Activated CD8-positive, alpha-beta T cell treated with anti-CD3 and anti-CD28 coated beads, Interleukin-2, amount 10 ng/mL, durations not matched to agents 7 days and 5 days (primary cell): Measurements from ENCODE around the gene GATA5. TPM values are rescaled to one million over a fixed set of nuclear protein-coding genes. Genes with fewer than 3 reads are reported as not detected.
"Not testable (repeated sequence)": the region's sequence is repeated elsewhere in the genome, so short reads cannot be mapped to it uniquely, and the experiment has no call there.

Experiments
- ATAC-seq: fragments of 150-1000 bp; cut with Tn5 transposase; one replicate; pipeline ENCODE4 v1.10.0; 2021; ENCODE audit warnings: moderate library complexity
- CTCF ChIA-PET: fragments of 350-600 bp; sonication (Branson Sonifier 250); formaldehyde crosslinking; loops from one replicate; lab custom pipeline; 2021; ENCODE audit warnings: antibody characterized with exemption; lab: Charles Lee
- POLR2A ChIA-PET: fragments of 350-600 bp; sonication (Branson Sonifier 250); formaldehyde crosslinking; loops from one replicate; lab custom pipeline; 2021; ENCODE audit warnings: antibody characterized with exemption; lab: Charles Lee
- DNase-seq: peaks from one replicate; pipeline ENCODE4 v3.0.0-alpha.2; 2020
- H3K27ac Mint-ChIP-seq: one replicate; pipeline ENCODE4 v1.8.0; 2021; ENCODE audit warnings: mild to moderate bottlenecking, mixed read lengths
- H3K27me3 Mint-ChIP-seq: one replicate; pipeline ENCODE4 v1.8.0; 2021; ENCODE audit warnings: low read depth, mixed read lengths
- H3K36me3 Mint-ChIP-seq: one replicate; pipeline ENCODE4 v1.8.0; 2021; ENCODE audit warnings: low read depth, mixed read lengths
- H3K4me1 Mint-ChIP-seq: one replicate; pipeline ENCODE4 v1.8.0; 2021; ENCODE audit warnings: low read depth, mixed read lengths
- H3K4me3 Mint-ChIP-seq: one replicate; pipeline ENCODE4 v1.8.0; 2021; ENCODE audit warnings: mild to moderate bottlenecking, mixed read lengths
- H3K9me3 Mint-ChIP-seq: one replicate; pipeline ENCODE4 v1.8.0; 2022; ENCODE audit warnings: mixed read lengths; ENCODE audit not compliant: insufficient read depth
- total RNA-seq, 2 experiments: library from RNA; stranded (reverse); gene quantifications; one replicate each; pipeline ENCODE4 v1.2.3, GENCODE V29; 2021

GATA5 gene
- total RNA-seq, 2 experiments from 2014 or later: not detected

GRCh38 chr20:62429455-62430310, 46.1 kb downstream of the GATA5 start:
- CTCF ChIA-PET: no interaction called here
- ATAC-seq (no peak), DNase-seq (no peak)
- Mint-ChIP-seq H3K36me3 (no peaks in the 10 kb centered on the region), H3K4me1 (no peaks in the 10 kb centered on the region), H3K9me3 (no peaks in the 10 kb centered on the region), H3K27me3 (peaks cover 14% of the 10 kb centered on the region), H3K4me3 (no peak overlapping the region), H3K27ac (no peak overlapping the region)
- POLR2A ChIA-PET: no interaction called here

GRCh38 chr20:62428396-62429295, 47.1 kb downstream of the GATA5 start:
- ChIA-PET CTCF (no interaction called here), POLR2A (no interaction called here)
- ATAC-seq: no peak

DNA sequence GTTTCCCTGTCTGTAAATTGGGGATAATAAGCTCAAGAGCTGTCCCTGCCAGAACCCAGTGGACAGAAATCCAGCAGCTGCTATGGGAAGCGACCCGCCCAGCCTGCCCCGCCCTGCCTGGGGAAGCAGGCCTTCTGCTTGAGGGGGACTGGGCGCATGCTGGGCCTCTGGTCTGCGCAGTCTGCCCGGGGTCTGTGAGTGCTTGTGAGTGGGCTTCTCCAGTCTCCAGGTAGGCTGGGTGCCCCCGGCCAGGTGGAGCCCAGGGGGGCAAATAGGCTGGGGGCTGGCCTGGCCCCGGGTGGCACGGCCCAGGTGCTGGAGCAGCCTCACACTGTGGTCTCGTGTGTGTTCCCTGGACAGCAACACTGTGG, 47.8 kb downstream of the GATA5 start:
- no peak for ATAC-seq
- Mint-ChIP-seq H3K4me3 (no peak overlapping the region), H3K9me3 (no peaks in the 10 kb centered on the region), H3K27ac (no peak overlapping the region), H3K36me3 (no peaks in the 10 kb centered on the region), H3K4me1 (no peaks in the 10 kb centered on the region), H3K27me3 (peaks cover 2% of the 10 kb centered on the region)
- ChIA-PET CTCF (no interaction called here), POLR2A (no interaction called here)
- DNase-seq: no peak

More at GRCh38 chr20:62428396-62429295, 47.1 kb downstream of the GATA5 start:
- Mint-ChIP-seq H3K4me1 (no peaks in the 10 kb centered on the region), H3K27me3 (peaks cover 5% of the 10 kb centered on the region), H3K4me3 (no peak overlapping the region), H3K36me3 (no peaks in the 10 kb centered on the region), H3K27ac (no peak overlapping the region), H3K9me3 (no peaks in the 10 kb centered on the region)
- no peak for DNase-seq

- no peak for ATAC-seq
- H3K27me3 Mint-ChIP-seq: no peaks in the 10 kb centered on the region
Observed at GRCh38 chr20:62427172-62428001, 48.4 kb downstream of the GATA5 start, which contains the start of gene RBBP8NL. Gene RBBP8NL (minus strand): TSS chr20:62427539. CDS start chr20:62419647, 7,892 bp downstream.

GRCh38 chr20:62426699-62427131, 49.1 kb downstream of the GATA5 start:
- DNase-seq (no peak), ATAC-seq (no peak)
- no peak overlapping the region for H3K4me3 Mint-ChIP-seq
- H3K36me3 Mint-ChIP-seq: no peaks in the 10 kb centered on the region
- H3K27ac Mint-ChIP-seq: no peak overlapping the region
- H3K4me1 Mint-ChIP-seq: no peaks in the 10 kb centered on the region
- H3K27me3 Mint-ChIP-seq: no peaks in the 10 kb centered on the region
- POLR2A ChIA-PET: no interaction called here
- CTCF ChIA-PET: no interaction called here
- H3K9me3 Mint-ChIP-seq: no peaks in the 10 kb centered on the region

More at GRCh38 chr20:62427172-62428001, 48.4 kb downstream of the GATA5 start, which contains the start of gene RBBP8NL:
- ChIA-PET POLR2A (no interaction called here), CTCF (no interaction called here)
- Mint-ChIP-seq H3K4me1 (no peaks in the 10 kb centered on the region), H3K36me3 (no peaks in the 10 kb centered on the region), H3K27ac (no peak within 1 kb of the TSS), H3K9me3 (no peaks in the 10 kb centered on the region), H3K4me3 (no peak within 1 kb of the TSS)
- no peak for DNase-seq

DNA sequence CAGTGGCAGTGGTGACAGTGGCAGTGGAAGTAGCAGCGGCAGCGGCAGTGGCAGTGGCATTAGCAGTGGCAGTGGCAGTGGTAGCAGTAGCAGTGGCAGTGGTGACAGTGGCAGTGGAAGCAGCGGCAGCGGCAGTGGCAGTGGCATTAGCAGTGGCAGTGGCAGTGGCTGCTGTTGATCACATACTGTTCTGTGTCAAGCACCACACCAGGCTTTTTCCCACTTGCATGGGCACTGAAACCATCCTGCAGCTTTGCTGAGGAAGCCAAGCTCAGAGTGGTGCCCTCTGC, 49.8 kb downstream of the GATA5 start:
- ATAC-seq, POLR2A ChIA-PET, H3K27ac Mint-ChIP-seq, CTCF ChIA-PET, H3K4me3 Mint-ChIP-seq, H3K27me3 Mint-ChIP-seq, H3K4me1 Mint-ChIP-seq, DNase-seq, H3K36me3 Mint-ChIP-seq, H3K9me3 Mint-ChIP-seq: not testable (repeated sequence)

- H3K27ac Mint-ChIP-seq: no peak overlapping the region
- H3K9me3 Mint-ChIP-seq: no peaks in the 10 kb centered on the region
- no peak overlapping the region for H3K4me3 Mint-ChIP-seq
- CTCF ChIA-PET: no interaction called here
- H3K36me3 Mint-ChIP-seq: no peaks in the 10 kb centered on the region
- POLR2A ChIA-PET: no interaction called here
- no peaks in the 10 kb centered on the region for H3K27me3 Mint-ChIP-seq
- ATAC-seq: no peak
- no peaks in the 10 kb centered on the region for H3K4me1 Mint-ChIP-seq
- DNase-seq: no peak
Observed at GRCh38 chr20:62425281-62426058, 50.3 kb downstream of the GATA5 start.

GRCh38 chr20:62424249-62425107, 51.3 kb downstream of the GATA5 start:
- Mint-ChIP-seq H3K27ac (no peak overlapping the region), H3K4me3 (no peak overlapping the region), H3K4me1 (no peaks in the 10 kb centered on the region), H3K9me3 (no peaks in the 10 kb centered on the region), H3K36me3 (no peaks in the 10 kb centered on the region), H3K27me3 (no peaks in the 10 kb centered on the region)
- ATAC-seq: no peak
- ChIA-PET CTCF (no interaction called here), POLR2A (no interaction called here)
- DNase-seq: no peak

DNA sequence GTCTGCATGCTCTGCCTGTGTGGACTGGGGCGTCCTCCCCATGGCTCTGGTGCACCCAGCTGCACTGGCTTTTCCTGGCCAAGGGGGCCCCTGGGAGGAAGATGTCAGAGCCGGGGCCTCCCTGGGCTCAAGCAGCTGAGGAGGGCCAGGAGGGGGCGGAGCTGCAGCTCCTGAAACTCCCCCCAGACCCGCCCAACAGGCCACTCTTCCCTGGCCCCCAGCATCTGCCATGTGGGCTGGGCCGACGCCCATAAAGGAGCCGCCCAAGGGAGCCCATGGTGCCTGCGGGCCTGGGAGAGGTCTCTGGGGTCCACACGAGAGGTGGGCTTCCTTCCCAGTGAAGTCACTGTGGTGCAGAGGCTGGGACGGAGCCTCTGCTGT, 52.5 kb downstream of the GATA5 start:
- Mint-ChIP-seq H3K4me1 (no peaks in the 10 kb centered on the region), H3K27me3 (no peaks in the 10 kb centered on the region), H3K36me3 (no peaks in the 10 kb centered on the region), H3K4me3 (no peak overlapping the region), H3K27ac (no peak overlapping the region), H3K9me3 (no peaks in the 10 kb centered on the region)
- ATAC-seq (no peak), DNase-seq (no peak)
- ChIA-PET CTCF (no interaction called here), POLR2A (no interaction called here)

GRCh38 chr20:62422636-62423325, 53.0 kb downstream of the GATA5 start:
- ChIA-PET POLR2A (no interaction called here), CTCF (no interaction called here)
- no peaks in the 10 kb centered on the region for H3K27me3 Mint-ChIP-seq
- no peak overlapping the region for H3K27ac Mint-ChIP-seq
- DNase-seq (no peak), ATAC-seq (no peak)
- H3K4me3 Mint-ChIP-seq: no peak overlapping the region
- no peaks in the 10 kb centered on the region for H3K36me3 Mint-ChIP-seq
- H3K9me3 Mint-ChIP-seq: no peaks in the 10 kb centered on the region
- no peaks in the 10 kb centered on the region for H3K4me1 Mint-ChIP-seq
